ENCODE measurements around the gene KCNIP3.

Gene KCNIP3

DNA sequence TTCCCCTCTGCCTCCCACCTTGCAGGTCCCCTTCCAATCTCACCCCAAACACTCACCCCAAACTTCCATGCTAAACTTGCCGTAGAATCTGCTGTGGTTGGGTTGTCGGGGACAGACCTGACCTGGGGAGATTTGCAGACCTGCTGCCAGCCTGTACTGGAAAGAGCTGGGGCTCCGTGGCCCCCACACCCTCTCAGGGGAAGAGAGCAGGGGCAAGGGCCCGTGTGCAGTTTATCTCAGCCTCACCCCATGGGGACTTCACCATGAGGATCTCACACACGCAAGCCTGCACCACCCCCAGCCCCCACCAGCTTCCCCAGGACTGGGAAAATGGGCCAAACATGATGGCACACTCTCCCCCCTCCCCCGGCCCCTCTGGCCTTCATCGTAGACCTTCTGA, 30.7 kb downstream of the KCNIP3 start (continued):
- no peak for TF ChIP-seq ZNF473 (tag by site-specific recombination; IDR thresholded peaks at IDR 0.05)

DNA sequence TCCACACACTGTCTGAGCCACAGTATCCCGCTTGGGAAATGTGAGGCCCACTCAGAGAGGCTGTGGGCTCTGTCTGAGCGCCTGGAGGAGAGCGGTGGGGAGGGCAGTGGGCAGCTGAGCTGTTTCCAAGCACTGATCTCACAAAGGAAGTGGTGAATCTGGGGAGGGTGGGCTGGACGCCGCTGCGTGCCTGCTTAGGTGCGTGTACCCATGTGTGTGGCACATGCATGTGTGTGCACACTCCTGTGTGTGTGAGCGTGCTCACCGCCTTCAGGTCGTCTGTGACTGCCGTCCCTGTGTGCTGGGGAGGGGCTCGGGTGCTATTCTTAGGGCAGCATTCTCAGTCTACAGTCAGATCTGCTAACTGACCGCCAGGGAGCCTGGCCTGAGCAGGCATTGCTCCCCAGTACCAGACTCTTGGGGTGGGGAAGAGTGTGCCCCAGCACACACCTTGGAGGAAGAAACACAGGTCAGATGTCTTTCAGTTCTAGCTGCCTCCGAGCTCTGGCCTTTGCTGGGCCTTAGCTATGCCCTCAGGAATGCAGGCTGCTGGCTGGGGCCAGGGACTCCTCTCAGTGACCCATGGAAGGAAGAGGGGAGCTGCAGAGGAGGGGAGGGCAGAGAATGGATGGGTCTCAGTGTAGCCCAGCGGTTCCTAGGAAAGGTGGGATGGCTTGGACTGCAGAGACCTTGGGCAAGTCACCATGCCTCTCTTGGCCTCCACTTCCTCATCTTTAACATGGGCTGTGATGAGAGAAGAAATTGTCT, 31.4 kb downstream of the KCNIP3 start:
- CTCF ChIA-PET: interaction anchor here (0.6 to 2.7 kb wide), 3 partner anchors 11 to 61 kb away, joined by 5 to 13 read pairs (median 6); no protein-coding TSS in a partner anchor

DNA sequence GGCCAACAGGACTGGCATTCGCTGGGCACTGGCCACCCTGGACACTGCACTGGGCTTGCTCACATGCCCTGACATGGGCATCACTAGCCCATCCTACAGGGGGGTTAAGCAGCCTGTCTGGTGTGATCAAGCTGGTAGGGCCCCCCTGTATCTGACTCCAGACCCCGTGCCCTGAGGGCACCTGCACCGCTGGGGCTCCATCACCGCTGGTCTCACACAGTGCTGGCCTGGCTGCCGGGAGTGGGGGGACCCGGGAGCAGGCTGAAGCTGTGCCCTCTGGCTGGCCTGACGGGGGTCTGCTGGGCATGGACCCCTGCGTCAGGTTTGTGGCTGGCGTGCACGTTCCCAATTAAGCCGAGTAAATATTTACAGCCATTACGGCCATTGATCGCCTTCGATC, 32.3 kb downstream of the KCNIP3 start:
- Histone ChIP-seq H3K4me1 (ENCODE audit: control insufficient read depth, insufficient read depth, low read length) (peaks cover 12% of the 10 kb centered on the region), H3K27ac (ENCODE audit: extremely low read depth, low read depth, low read length) (no peak overlapping the region), H3K4me3 (ENCODE audit: low read depth, low read length) (no peak overlapping the region), H3K36me3 (ENCODE audit: control insufficient read depth in 2 of 2, insufficient read depth in 1 of 2, low read length in 2 of 2) (no peaks in the 10 kb centered on the region), H3K9me3 (ENCODE audit: control insufficient read depth, insufficient read depth, low read depth, low read length) (no peaks in the 10 kb centered on the region)
- ChIA-PET POLR2A (no interaction called here), CTCF (interaction anchor here (2.4 kb wide), 1 partner anchor 16 kb away, joined by 13 read pairs; no protein-coding TSS in a partner anchor)
- TF ChIP-seq, protein P1, sequence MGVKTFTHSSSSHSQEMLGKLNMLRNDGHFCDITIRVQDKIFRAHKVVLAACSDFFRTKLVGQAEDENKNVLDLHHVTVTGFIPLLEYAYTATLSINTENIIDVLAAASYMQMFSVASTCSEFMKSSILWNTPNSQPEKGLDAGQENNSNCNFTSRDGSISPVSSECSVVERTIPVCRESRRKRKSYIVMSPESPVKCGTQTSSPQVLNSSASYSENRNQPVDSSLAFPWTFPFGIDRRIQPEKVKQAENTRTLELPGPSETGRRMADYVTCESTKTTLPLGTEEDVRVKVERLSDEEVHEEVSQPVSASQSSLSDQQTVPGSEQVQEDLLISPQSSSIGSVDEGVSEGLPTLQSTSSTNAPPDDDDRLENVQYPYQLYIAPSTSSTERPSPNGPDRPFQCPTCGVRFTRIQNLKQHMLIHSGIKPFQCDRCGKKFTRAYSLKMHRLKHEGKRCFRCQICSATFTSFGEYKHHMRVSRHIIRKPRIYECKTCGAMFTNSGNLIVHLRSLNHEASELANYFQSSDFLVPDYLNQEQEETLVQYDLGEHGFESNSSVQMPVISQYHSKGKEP (tag by site-specific recombination; IDR thresholded peaks at IDR 0.05): no peak
- TF ChIP-seq MEIS1 (CRISPR knock-in tag; IDR thresholded peaks at IDR 0.05; ENCODE audit: borderline replicate concordance) (no peak), ZNF2 (tag by site-specific recombination; IDR thresholded peaks at IDR 0.05) (no peak), ZNF335 (tag by site-specific recombination; conservative IDR thresholded peaks at IDR 0.05) (no peak), BCL11B (tag by site-specific recombination; IDR thresholded peaks at IDR 0.05; ENCODE audit: low read depth) (no peak), ZFHX2 (tag by site-specific recombination; conservative IDR thresholded peaks at IDR 0.05) (no peak), ZNF707 (tag by site-specific recombination; IDR thresholded peaks at IDR 0.05) (no peak), ZNF629 (tag by site-specific recombination; IDR thresholded peaks at IDR 0.05) (no peak), OVOL3 (tag by site-specific recombination; IDR thresholded peaks at IDR 0.05) (no peak), ZNF24 (tag by site-specific recombination; IDR thresholded peaks at IDR 0.05) (no peak)
- TF ChIP-seq, protein P2, sequence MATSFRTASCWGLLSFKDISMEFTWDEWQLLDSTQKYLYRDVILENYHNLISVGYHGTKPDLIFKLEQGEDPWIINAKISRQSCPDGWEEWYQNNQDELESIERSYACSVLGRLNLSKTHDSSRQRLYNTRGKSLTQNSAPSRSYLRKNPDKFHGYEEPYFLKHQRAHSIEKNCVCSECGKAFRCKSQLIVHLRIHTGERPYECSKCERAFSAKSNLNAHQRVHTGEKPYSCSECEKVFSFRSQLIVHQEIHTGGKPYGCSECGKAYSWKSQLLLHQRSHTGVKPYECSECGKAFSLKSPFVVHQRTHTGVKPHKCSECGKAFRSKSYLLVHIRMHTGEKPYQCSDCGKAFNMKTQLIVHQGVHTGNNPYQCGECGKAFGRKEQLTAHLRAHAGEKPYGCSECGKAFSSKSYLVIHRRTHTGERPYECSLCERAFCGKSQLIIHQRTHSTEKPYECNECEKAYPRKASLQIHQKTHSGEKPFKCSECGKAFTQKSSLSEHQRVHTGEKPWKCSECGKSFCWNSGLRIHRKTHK (tag by site-specific recombination; IDR thresholded peaks at IDR 0.05): no peak
- TF ChIP-seq, protein P3, sequence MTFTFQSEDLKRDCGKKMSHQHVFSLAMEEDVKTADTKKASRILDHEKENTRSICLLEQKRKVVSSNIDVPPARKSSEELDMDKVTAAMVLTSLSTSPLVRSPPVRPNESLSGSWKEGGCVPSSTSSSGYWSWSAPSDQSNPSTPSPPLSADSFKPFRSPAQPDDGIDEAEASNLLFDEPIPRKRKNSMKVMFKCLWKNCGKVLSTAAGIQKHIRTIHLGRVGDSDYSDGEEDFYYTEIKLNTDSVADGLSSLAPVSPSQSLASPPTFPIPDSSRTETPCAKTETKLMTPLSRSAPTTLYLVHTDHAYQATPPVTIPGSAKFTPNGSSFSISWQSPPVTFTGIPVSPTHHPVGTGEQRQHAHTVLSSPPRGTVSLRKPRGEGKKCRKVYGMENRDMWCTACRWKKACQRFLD (tag by site-specific recombination; IDR thresholded peaks at IDR 0.05): no peak
- TF ChIP-seq, protein P4, sequence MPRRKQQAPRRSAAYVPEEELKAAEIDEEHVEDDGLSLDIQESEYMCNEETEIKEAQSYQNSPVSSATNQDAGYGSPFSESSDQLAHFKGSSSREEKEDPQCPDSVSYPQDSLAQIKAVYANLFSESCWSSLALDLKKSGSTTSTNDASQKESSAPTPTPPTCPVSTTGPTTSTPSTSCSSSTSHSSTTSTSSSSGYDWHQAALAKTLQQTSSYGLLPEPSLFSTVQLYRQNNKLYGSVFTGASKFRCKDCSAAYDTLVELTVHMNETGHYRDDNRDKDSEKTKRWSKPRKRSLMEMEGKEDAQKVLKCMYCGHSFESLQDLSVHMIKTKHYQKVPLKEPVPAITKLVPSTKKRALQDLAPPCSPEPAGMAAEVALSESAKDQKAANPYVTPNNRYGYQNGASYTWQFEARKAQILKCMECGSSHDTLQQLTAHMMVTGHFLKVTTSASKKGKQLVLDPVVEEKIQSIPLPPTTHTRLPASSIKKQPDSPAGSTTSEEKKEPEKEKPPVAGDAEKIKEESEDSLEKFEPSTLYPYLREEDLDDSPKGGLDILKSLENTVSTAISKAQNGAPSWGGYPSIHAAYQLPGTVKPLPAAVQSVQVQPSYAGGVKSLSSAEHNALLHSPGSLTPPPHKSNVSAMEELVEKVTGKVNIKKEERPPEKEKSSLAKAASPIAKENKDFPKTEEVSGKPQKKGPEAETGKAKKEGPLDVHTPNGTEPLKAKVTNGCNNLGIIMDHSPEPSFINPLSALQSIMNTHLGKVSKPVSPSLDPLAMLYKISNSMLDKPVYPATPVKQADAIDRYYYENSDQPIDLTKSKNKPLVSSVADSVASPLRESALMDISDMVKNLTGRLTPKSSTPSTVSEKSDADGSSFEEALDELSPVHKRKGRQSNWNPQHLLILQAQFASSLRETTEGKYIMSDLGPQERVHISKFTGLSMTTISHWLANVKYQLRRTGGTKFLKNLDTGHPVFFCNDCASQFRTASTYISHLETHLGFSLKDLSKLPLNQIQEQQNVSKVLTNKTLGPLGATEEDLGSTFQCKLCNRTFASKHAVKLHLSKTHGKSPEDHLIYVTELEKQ (tag by site-specific recombination; IDR thresholded peaks at IDR 0.05; ENCODE audit: borderline replicate concordance): no peak

More for the DNA sequence above, 31.4 kb downstream of the KCNIP3 start:
- no peak for TF ChIP-seq GFI1B (tag by site-specific recombination; IDR thresholded peaks at IDR 0.05)
- no peak for TF ChIP-seq ZNF426 (tag by site-specific recombination; IDR thresholded peaks at IDR 0.05)
- no peak for TF ChIP-seq ZNF510 (tag by site-specific recombination; IDR thresholded peaks at IDR 0.05; ENCODE audit: insufficient replicate concordance)
- no peak for TF ChIP-seq YY2 (tag by site-specific recombination; IDR thresholded peaks at IDR 0.05)
- TF ChIP-seq ZNF529 (tag by site-specific recombination; IDR thresholded peaks at IDR 0.05; ENCODE audit: insufficient replicate concordance): no peak
- TF ChIP-seq ZNF768 (tag by site-specific recombination; IDR thresholded peaks at IDR 0.05): no peak
- TF ChIP-seq ZNF16 (tag by site-specific recombination; IDR thresholded peaks at IDR 0.05; ENCODE audit: low read depth): no peak
- TF ChIP-seq, protein P5, sequence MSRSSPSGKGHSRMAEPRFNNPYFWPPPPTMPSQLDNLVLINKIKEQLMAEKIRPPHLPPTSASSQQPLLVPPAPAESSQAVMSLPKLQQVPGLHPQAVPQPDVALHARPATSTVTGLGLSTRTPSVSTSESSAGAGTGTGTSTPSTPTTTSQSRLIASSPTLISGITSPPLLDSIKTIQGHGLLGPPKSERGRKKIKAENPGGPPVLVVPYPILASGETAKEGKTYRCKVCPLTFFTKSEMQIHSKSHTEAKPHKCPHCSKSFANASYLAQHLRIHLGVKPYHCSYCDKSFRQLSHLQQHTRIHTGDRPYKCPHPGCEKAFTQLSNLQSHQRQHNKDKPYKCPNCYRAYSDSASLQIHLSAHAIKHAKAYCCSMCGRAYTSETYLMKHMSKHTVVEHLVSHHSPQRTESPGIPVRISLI (tag by site-specific recombination; IDR thresholded peaks at IDR 0.05): no peak
- no peak for TF ChIP-seq ZNF623 (tag by site-specific recombination; IDR thresholded peaks at IDR 0.05)
- TF ChIP-seq, protein P2 (tag by site-specific recombination; IDR thresholded peaks at IDR 0.05): no peak
- TF ChIP-seq EGR2 (tag by site-specific recombination; IDR thresholded peaks at IDR 0.05; ENCODE audit: low read depth): no peak
- no peak for TF ChIP-seq ZNF423 (tag by site-specific recombination; IDR thresholded peaks at IDR 0.05)
- TF ChIP-seq KLF9 (tag by site-specific recombination; IDR thresholded peaks at IDR 0.05; ENCODE audit: low read depth): no peak
- TF ChIP-seq ZNF394 (tag by site-specific recombination; IDR thresholded peaks at IDR 0.05; ENCODE audit: borderline replicate concordance): no peak
- no peak for TF ChIP-seq ZNF707 (tag by site-specific recombination; IDR thresholded peaks at IDR 0.05)
- no peak for TF ChIP-seq ZNF521 (tag by site-specific recombination; IDR thresholded peaks at IDR 0.05)
- Histone ChIP-seq H3K36me3 (ENCODE audit: control insufficient read depth in 2 of 2, insufficient read depth in 1 of 2, low read length in 2 of 2) (no peaks in the 10 kb centered on the region), H3K4me1 (ENCODE audit: control insufficient read depth, insufficient read depth, low read length) (peaks cover 8% of the 10 kb centered on the region), H3K4me3 (ENCODE audit: low read depth, low read length) (no peak overlapping the region), H3K9me3 (ENCODE audit: control insufficient read depth, insufficient read depth, low read depth, low read length) (no peaks in the 10 kb centered on the region), H3K27ac (ENCODE audit: extremely low read depth, low read depth, low read length) (no peak overlapping the region)
- POLR2A ChIA-PET: no interaction called here
